Hepatocyte (in vitro differentiated cells): Measurements from ENCODE around the gene CFL2.

ENCODE experiments used
- EZH2phosphoT487 ChIP-seq: fragments of 200-600 bp; sonication (generic); IDR thresholded peaks from one replicate; pipeline ENCODE4 v1.6.1; 2018; ENCODE audit warnings: antibody characterized with exemption, mild to moderate bottlenecking, low read depth, moderate library complexity; ENCODE audit not compliant: unreplicated experiment, severe bottlenecking
- TF ChIP-seq, protein P1 (sequence below): fragments of 200-600 bp; sonication (generic); IDR thresholded peaks from 2 replicates; pipeline ENCODE4 v1.5.1; 2016; ENCODE audit warnings: antibody characterized with exemption, mild to moderate bottlenecking; ENCODE audit not compliant: poor library complexity

DNA sequence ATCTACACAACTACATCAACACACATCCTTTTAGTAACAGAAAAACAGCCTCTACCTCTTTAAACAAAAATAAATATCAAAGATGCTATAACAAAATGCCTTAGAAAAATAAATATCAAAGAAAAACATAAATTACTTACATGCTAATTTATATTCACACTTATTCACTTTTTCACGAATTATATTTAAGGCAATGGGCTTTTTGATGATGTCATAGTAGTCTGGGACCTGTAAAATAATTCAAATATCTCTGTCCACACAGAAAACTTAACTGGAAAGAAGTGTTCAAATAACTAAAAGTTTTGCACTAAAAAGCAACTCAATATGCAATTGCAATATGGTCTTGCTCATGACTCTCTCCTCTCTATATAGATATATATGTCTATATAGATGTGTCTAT lies 40.3 kb upstream of the CFL2 start:
- TF ChIP-seq, protein P1, sequence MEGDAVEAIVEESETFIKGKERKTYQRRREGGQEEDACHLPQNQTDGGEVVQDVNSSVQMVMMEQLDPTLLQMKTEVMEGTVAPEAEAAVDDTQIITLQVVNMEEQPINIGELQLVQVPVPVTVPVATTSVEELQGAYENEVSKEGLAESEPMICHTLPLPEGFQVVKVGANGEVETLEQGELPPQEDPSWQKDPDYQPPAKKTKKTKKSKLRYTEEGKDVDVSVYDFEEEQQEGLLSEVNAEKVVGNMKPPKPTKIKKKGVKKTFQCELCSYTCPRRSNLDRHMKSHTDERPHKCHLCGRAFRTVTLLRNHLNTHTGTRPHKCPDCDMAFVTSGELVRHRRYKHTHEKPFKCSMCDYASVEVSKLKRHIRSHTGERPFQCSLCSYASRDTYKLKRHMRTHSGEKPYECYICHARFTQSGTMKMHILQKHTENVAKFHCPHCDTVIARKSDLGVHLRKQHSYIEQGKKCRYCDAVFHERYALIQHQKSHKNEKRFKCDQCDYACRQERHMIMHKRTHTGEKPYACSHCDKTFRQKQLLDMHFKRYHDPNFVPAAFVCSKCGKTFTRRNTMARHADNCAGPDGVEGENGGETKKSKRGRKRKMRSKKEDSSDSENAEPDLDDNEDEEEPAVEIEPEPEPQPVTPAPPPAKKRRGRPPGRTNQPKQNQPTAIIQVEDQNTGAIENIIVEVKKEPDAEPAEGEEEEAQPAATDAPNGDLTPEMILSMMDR: no peak
- no peak for TF ChIP-seq EZH2phosphoT487
